Trophoblast cell (in vitro differentiated cells and primary cell): ENCODE data around the gene MPC1.

Experiments
- DNase-seq, 2 donors: peaks; one replicate each; pipeline ENCODE4 v3.0.0-alpha.2; 2016
- H2AFZ ChIP-seq: 2 replicates; pipeline ENCODE4 v1.6.1; 2013; ENCODE audit warnings: low read length, moderate library complexity, mild to moderate bottlenecking; ENCODE audit not compliant: insufficient read depth, poor library complexity
- H2AK5ac ChIP-seq: 2 replicates; pipeline ENCODE4 v1.6.1; 2013; ENCODE audit warnings: mild to moderate bottlenecking, low read length
- H2BK120ac ChIP-seq: 2 replicates; pipeline ENCODE4 v1.6.1; 2013; ENCODE audit warnings: low read length, mild to moderate bottlenecking, moderate library complexity; ENCODE audit not compliant: insufficient read depth, poor library complexity
- H2BK12ac ChIP-seq: 2 replicates; pipeline ENCODE4 v1.6.1; 2013; ENCODE audit warnings: mild to moderate bottlenecking, low read length, moderate library complexity
- H2BK5ac ChIP-seq: 2 replicates; pipeline ENCODE4 v1.6.1; 2013; ENCODE audit warnings: low read length, low read depth, moderate library complexity, mild to moderate bottlenecking; ENCODE audit not compliant: poor library complexity
- H3K14ac ChIP-seq: 2 replicates; pipeline ENCODE4 v1.6.1; 2013; ENCODE audit warnings: mild to moderate bottlenecking, low read length
- H3K18ac ChIP-seq: 2 replicates; pipeline ENCODE4 v1.6.1; 2013; ENCODE audit warnings: mild to moderate bottlenecking, low read length
- H3K23ac ChIP-seq: 2 replicates; pipeline ENCODE4 v1.6.1; 2013; ENCODE audit warnings: low read length
- H3K27ac ChIP-seq: 2 replicates; pipeline ENCODE4 v1.5.1; 2013; ENCODE audit warnings: low read depth, mild to moderate bottlenecking, inconsistent platforms, low read length, moderate library complexity
- H3K27me3 ChIP-seq: 2 replicates; pipeline ENCODE4 v1.6.1; 2013; ENCODE audit warnings: inconsistent platforms, mild to moderate bottlenecking, low read length, moderate library complexity; ENCODE audit not compliant: insufficient read depth
- H3K36me3 ChIP-seq, 2 experiments: 1 replicate in 1 of 2; 2 replicates in 1 of 2; pipeline ENCODE4 v1.6.1; 2013; ENCODE audit warnings: low read length in 2 of 2, mild to moderate bottlenecking in 2 of 2, moderate library complexity in 1 of 2; ENCODE audit not compliant: insufficient read depth in 2 of 2, control insufficient read depth in 1 of 2
- H3K4ac ChIP-seq: 2 replicates; pipeline ENCODE4 v1.6.1; 2013; ENCODE audit warnings: low read depth, mild to moderate bottlenecking, low read length, moderate library complexity
- H3K4me1 ChIP-seq, 2 experiments: 1 replicate in 1 of 2; 2 replicates in 1 of 2; pipeline ENCODE4 v1.6.1; 2013; ENCODE audit warnings: low read length in 2 of 2, mild to moderate bottlenecking in 2 of 2, moderate library complexity in 1 of 2; ENCODE audit not compliant: insufficient read depth in 2 of 2, control insufficient read depth in 1 of 2
- H3K4me2 ChIP-seq: 2 replicates; pipeline ENCODE4 v1.6.1; 2013; ENCODE audit warnings: inconsistent platforms, mild to moderate bottlenecking, low read length, moderate library complexity
- H3K4me3 ChIP-seq: 2 replicates; pipeline ENCODE4 v1.5.1; 2013; ENCODE audit warnings: mild to moderate bottlenecking, low read depth, low read length, inconsistent platforms
- H3K79me1 ChIP-seq: one replicate; pipeline ENCODE4 v1.6.1; 2013; ENCODE audit warnings: low read length
- H3K79me2 ChIP-seq: 2 replicates; pipeline ENCODE4 v1.6.1; 2013; ENCODE audit warnings: low read length, mild to moderate bottlenecking; ENCODE audit not compliant: control insufficient read depth, insufficient read depth, poor library complexity
- H3K9ac ChIP-seq: 2 replicates; pipeline ENCODE4 v1.6.1; 2013; ENCODE audit warnings: mild to moderate bottlenecking, low read length
- H3K9me3 ChIP-seq: 2 replicates; pipeline ENCODE4 v1.6.1; 2013; ENCODE audit warnings: low read depth, mild to moderate bottlenecking, control low read depth, inconsistent platforms, low read length; ENCODE audit not compliant: insufficient read depth
- H4K12ac ChIP-seq: 2 replicates; pipeline ENCODE4 v1.6.1; 2013; ENCODE audit warnings: low read depth, mild to moderate bottlenecking, low read length, moderate library complexity
- H4K8ac ChIP-seq: 2 replicates; pipeline ENCODE4 v1.6.1; 2013; ENCODE audit warnings: low read depth, mild to moderate bottlenecking, low read length, moderate library complexity
- H4K91ac ChIP-seq: one replicate; pipeline ENCODE4 v1.6.1; 2013; ENCODE audit warnings: low read depth, mild to moderate bottlenecking, low read length, moderate library complexity
- WGBS: extraction: QIAGEN DNeasy Blood & Tissue Kit; methylation state at CpG from one replicate; pipeline ENCODE4 v1.1.7; 2013; ENCODE audit warnings: missing lambda C conversion rate; ENCODE audit not compliant: insufficient read length, insufficient coverage; ENCODE audit errors: extremely low coverage; 5-methylcytosine and 5-hydroxymethylcytosine counted together

MPC1 gene

GRCh38 chr6:166335378-166336302 lies 47.1 kb downstream of the MPC1 start:
- no peak overlapping the region for H3K27ac ChIP-seq
- peaks cover 0 to 6% of the 10 kb centered on the region in 2 experiments for H3K4me1 ChIP-seq
- no peak overlapping the region for H4K91ac ChIP-seq
- peak overlapping the region; percentile 37 for H3K4ac ChIP-seq
- H2BK12ac ChIP-seq = no peak overlapping the region
- H2AK5ac ChIP-seq = no peak overlapping the region
- WGBS = no CpG with 5 or more reads among the region's 11 CpGs
- H3K18ac ChIP-seq = no peak overlapping the region
- H3K4me2 ChIP-seq = no peak overlapping the region
- H2BK120ac ChIP-seq = no peak overlapping the region
- H4K8ac ChIP-seq = no peak overlapping the region
- H2BK5ac ChIP-seq = no peak overlapping the region
- H3K27me3 ChIP-seq = no peaks in the 10 kb centered on the region
- peaks cover 2% of the 10 kb centered on the region for H3K9me3 ChIP-seq
- no peak overlapping the region for H3K14ac ChIP-seq
- no peak overlapping the region for H2AFZ ChIP-seq
- no peaks in the 10 kb centered on the region for H3K79me1 ChIP-seq
- H4K12ac ChIP-seq = no peak overlapping the region
- H3K36me3 ChIP-seq = peaks cover 26 to 36% of the 10 kb centered on the region in 2 experiments
- no peak overlapping the region for H3K9ac ChIP-seq
- H3K79me2 ChIP-seq = peaks cover 20% of the 10 kb centered on the region
- no peak overlapping the region for H3K23ac ChIP-seq
- no peak for DNase-seq
- no peak overlapping the region for H3K4me3 ChIP-seq

- no peak for DNase-seq
- Histone ChIP-seq H4K91ac (no peak overlapping the region), H2BK5ac (no peak overlapping the region), H3K4me3 (no peak overlapping the region), H3K9ac (no peak overlapping the region), H2BK12ac (no peak overlapping the region), H3K9me3 (peaks cover 2% of the 10 kb centered on the region), H4K8ac (no peak overlapping the region), H3K14ac (no peak overlapping the region), H4K12ac (no peak overlapping the region), H3K4ac (peak overlapping the region; percentile 8), H3K4me2 (no peak overlapping the region), H3K27me3 (no peaks in the 10 kb centered on the region), H3K23ac (no peak overlapping the region), H2AK5ac (no peak overlapping the region), H3K4me1 (peaks cover 0 to 2% of the 10 kb centered on the region in 2 experiments), H3K79me2 (peaks cover 14% of the 10 kb centered on the region), H3K79me1 (no peaks in the 10 kb centered on the region), H2BK120ac (no peak overlapping the region), H2AFZ (no peak overlapping the region), H3K18ac (no peak overlapping the region), H3K36me3 (peaks cover 26 to 36% of the 10 kb centered on the region in 2 experiments), H3K27ac (no peak overlapping the region)
- no CpG with 5 or more reads among the region's 8 CpGs for WGBS
These were observed 47.9 kb downstream of the MPC1 start for GRCh38 chr6:166334878-166335277.

GRCh38 chr6:166333172-166333995 lies 49.4 kb downstream of the MPC1 start:
- Histone ChIP-seq H3K18ac (no peak overlapping the region), H2AK5ac (no peak overlapping the region), H3K79me1 (no peaks in the 10 kb centered on the region), H4K91ac (no peak overlapping the region), H4K8ac (no peak overlapping the region), H3K4me1 (no peaks in the 10 kb centered on the region), H3K23ac (no peak overlapping the region), H3K4me3 (no peak overlapping the region), H2BK12ac (no peak overlapping the region), H2BK120ac (no peak overlapping the region), H3K9ac (no peak overlapping the region), H3K4ac (peak overlapping the region; percentile 19), H2BK5ac (no peak overlapping the region), H3K27ac (no peak overlapping the region), H3K9me3 (no peaks in the 10 kb centered on the region), H3K27me3 (no peaks in the 10 kb centered on the region), H3K14ac (no peak overlapping the region), H3K4me2 (no peak overlapping the region), H4K12ac (no peak overlapping the region), H3K79me2 (peaks cover 6% of the 10 kb centered on the region), H2AFZ (no peak overlapping the region), H3K36me3 (peaks cover 26 to 38% of the 10 kb centered on the region in 2 experiments)
- DNase-seq = no peak
- WGBS = no CpG with 5 or more reads among the region's 23 CpGs

GRCh38 chr6:166331503-166332415 lies 51.0 kb downstream of the MPC1 start:
- Histone ChIP-seq H2AK5ac (no peak overlapping the region), H2AFZ (no peak overlapping the region), H3K79me1 (no peaks in the 10 kb centered on the region), H3K4me2 (no peak overlapping the region), H3K79me2 (peaks cover 6% of the 10 kb centered on the region), H3K9ac (no peak overlapping the region), H3K27me3 (no peaks in the 10 kb centered on the region), H2BK120ac (no peak overlapping the region), H4K12ac (no peak overlapping the region), H2BK5ac (no peak overlapping the region), H3K4me1 (no peaks in the 10 kb centered on the region), H3K36me3 (peaks cover 17 to 38% of the 10 kb centered on the region in 2 experiments), H2BK12ac (no peak overlapping the region), H3K9me3 (no peaks in the 10 kb centered on the region), H4K91ac (no peak overlapping the region), H3K18ac (no peak overlapping the region), H3K27ac (no peak overlapping the region), H3K4ac (no peak overlapping the region), H3K4me3 (no peak overlapping the region), H4K8ac (no peak overlapping the region), H3K23ac (no peak overlapping the region), H3K14ac (no peak overlapping the region)
- DNase-seq = no peak
- WGBS = no CpG with 5 or more reads among the region's 13 CpGs
